ENCODE data around the gene CTNNA2.

GRCh38 chr2:80610108-80610507, 1097.3 kb downstream of the CTNNA2 start:
- TF ChIP-seq EZH2 (IDR thresholded peaks at IDR 0.05; ENCODE audit: low read depth) (no peak), CTCF (conservative IDR thresholded peaks at IDR 0.05) (no peak)

Measured in PC-9 (cell line).